NK-92 (cell line): ENCODE data around the gene TMEM59.
"Not testable (repeated sequence)": the region's sequence is repeated elsewhere in the genome, so short reads cannot be mapped to it uniquely, and the experiment has no call there.

ENCODE experiments used
- DNase-seq: peaks from one replicate; lab custom pipeline; 2025; ENCODE audit not compliant: unreplicated experiment; lab: John Stamatoyannopoulos, UW

The TMEM59 gene

DNA sequence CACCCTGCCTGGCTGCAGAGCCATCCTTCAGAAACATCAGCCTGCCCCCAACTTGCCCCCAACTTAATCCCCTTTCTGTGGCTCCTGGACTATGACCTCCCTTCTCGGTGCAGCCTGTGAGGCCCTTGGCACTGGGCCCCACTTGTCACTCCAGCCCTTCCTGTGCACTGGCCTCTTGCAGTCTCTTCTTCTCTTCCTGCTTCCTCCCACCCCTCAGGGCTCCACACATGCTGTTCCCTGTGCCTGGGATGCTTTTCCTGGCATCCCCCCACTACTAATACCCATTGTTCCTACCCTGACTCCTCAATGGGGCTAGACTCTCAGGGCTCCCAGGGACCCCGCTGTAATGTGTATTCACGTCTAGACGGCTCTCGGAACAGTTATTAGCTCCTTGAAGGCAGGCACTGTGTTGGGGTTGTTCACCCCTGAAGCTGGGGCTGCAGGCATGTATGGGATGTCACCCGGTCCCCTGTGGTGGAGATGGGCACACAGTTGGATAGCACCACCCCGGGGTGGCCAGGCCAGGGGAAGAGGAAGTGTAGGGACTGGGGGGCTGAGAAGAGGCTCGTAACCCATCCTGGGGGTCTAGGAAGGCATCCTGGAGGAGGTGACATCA, 39.5 kb downstream of the TMEM59 start:
- DNase-seq: no peak

- DNase-seq: no peak
These were observed 40.1 kb downstream of the TMEM59 start for GRCh38 chr1:54012863-54013262.

DNA sequence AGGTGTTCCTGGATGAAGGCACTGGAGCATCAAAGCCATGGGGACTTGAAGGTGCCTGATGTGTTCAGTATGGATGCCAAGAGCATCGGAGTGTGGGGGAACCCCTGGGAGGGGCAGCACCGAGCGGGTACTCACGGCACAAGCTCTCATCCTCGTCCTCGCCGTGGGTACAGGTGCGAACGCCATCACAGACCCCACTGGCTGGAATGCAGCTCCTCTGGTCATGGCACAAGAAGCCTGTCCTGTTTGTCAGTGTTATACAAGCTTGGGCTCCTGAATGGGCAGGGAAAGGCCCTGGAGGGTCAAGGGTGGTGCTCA, 41.0 kb downstream of the TMEM59 start:
- no peak for DNase-seq

GRCh38 chr1:54011316-54012007, 41.5 kb downstream of the TMEM59 start:
- no peak for DNase-seq

- DNase-seq: no peak
These were observed 42.4 kb downstream of the TMEM59 start for GRCh38 chr1:54010415-54011117.

DNA sequence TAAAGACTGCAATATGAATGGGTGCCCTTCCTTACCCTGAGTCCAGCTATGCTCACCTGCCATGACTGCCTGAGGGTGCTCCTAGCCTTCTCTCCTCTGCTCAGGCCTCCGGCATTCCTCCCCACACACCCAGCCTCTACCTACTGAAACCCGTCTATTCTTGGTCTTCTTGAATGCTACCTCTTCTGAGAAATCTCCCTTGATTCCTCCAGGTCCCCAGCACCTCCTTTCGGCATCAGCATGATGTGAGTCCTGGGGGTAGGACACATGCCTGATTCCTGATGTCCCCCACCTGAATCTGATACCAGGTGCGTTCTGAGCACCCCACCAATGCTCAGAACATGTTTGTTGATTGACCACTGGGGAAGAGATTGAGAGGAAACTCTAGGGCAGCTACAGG, 43.6 kb downstream of the TMEM59 start:
- no peak for DNase-seq

GRCh38 chr1:54008876-54009275, 44.1 kb downstream of the TMEM59 start:
- DNase-seq: no peak

DNA sequence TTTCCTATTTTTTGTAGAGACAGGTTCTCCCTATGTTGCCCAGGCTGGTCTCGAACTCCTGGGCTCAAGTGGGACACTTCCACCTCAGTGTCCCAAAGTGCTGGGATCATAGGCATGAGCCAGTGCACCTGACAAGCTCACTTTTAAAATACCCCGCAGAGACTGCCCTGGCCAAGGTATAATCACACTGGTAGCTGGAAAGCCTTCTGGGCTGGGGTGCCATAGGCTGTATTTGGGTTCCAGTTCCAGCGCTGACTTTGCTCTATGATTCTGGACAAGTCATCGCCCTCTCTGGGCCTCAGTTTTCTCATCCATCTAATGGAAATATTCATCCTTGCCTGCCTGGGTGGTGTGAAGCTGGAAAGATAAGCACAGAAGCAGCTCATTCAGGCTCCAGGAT, 45.4 kb downstream of the TMEM59 start:
- no peak for DNase-seq

DNA sequence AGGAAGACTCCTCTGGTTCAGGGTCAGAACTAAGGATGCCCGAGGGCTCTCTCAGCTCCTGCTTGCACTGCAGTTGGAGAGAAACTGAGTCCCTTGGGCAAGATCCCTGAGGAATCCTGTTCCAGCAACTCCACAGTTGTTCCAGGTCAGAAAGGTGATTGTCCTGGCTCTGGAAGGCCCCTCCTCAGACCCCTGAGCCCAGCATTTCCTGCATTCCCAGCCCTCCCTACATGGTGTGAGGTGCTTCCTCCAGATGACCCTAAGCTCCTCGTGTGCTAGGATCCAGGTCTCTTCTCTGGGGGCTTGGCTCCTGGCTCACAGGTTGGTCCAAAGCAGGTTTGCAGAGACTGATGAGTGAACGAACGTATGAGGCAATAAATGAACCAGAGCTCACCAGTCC, 46.5 kb downstream of the TMEM59 start:
- no peak for DNase-seq

GRCh38 chr1:54004481-54005049, 48.4 kb downstream of the TMEM59 start:
- no peak for DNase-seq

- not testable (repeated sequence) for DNase-seq
These were observed 49.1 kb downstream of the TMEM59 start for GRCh38 chr1:54003750-54004480.

GRCh38 chr1:54003249-54003646, 49.8 kb downstream of the TMEM59 start:
- no peak for DNase-seq

DNA sequence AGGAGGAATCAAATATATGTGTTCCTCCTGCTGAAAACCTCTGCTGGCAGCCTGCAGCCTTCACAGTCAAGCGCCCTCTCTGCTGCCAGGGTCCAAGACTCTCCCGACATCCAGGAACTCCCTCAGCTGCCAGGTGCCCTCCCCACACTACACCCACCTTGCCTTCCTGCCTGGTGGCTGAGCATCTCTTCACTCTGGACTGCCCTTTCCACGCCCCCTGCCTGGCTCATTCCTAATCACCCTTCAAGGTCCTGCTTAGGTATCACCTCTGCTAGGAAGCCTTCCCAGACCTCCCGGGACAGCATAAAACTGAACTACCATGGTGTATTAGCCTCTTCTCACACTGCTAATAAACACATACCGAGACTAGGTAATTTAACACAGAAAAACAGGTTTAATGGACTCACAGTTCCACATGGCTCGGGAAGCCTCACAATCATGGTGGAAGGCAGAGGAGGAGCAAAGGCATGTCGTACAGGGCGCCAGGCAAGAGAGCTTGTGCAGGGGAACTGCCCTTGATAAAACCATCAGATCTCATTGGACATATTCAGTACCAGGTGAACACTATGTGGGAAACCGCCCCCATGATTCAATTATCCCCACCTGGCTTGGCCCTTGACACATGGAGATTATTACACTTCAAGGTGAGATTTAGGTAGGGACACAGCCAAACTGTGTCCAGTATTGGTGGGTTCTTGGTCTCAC, 50.3 kb downstream of the TMEM59 start:
- DNase-seq: no peak

GRCh38 chr1:54001591-54001990, 51.4 kb downstream of the TMEM59 start:
- DNase-seq: no peak

DNA sequence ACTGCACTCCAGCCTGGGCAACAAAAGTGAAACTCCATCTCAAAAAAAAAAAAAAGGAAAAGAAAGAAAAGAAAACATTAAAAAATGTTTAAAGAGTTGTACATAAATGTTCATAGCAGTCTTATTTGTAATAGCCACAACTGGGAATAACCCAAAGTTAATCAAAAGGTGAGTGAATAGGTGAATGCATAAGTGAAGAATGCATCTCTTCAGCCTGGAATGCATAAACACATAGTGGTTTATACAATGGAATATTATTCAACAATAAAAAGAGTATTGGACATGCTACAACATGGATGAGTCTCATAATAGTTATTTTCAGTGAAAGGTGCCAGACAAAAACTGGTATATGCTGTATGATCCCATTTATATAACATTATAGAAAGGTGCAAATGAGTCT, 53.1 kb downstream of the TMEM59 start:
- DNase-seq: no peak

GRCh38 chr1:53998223-53998622, 54.8 kb downstream of the TMEM59 start:
- no peak for DNase-seq

DNA sequence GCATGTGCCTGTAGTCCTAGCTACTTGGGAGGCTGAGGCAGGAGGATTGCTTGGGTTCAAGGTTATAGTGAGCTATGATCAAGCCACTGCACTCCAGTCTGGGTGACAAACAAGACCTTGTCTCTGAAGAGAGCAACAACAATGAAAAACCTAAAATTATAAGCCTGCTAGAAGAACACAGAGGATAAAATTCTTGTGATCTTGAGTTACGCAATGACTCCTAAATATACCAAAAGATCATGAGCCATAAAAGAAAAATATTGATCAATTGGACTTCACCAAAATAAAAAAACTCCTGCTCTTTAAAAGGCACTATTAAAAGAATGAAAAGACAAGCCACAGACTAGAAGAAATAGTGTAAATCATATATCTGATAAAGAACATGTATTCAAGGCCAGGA, 57.3 kb downstream of the TMEM59 start:
- DNase-seq: no peak

DNA sequence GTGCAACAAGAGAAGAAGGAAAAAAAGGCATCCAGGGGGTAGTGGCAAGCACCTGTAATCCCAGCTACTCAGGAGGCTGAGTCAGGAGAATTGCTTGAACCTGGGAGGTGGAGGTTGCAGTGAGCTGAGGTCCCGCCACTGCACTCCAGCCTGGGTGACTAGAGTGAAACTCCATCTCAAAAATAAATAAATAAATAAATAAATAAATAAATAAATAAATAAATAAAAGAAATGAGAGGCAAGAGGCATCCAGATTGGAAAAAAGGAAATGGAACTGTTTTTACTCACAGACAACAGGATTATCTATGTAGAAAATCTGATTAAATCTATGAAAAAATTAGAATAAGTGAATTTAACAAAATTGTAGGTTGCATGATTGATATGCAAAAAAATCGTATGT, 58.5 kb downstream of the TMEM59 start:
- DNase-seq: not testable (repeated sequence)

DNA sequence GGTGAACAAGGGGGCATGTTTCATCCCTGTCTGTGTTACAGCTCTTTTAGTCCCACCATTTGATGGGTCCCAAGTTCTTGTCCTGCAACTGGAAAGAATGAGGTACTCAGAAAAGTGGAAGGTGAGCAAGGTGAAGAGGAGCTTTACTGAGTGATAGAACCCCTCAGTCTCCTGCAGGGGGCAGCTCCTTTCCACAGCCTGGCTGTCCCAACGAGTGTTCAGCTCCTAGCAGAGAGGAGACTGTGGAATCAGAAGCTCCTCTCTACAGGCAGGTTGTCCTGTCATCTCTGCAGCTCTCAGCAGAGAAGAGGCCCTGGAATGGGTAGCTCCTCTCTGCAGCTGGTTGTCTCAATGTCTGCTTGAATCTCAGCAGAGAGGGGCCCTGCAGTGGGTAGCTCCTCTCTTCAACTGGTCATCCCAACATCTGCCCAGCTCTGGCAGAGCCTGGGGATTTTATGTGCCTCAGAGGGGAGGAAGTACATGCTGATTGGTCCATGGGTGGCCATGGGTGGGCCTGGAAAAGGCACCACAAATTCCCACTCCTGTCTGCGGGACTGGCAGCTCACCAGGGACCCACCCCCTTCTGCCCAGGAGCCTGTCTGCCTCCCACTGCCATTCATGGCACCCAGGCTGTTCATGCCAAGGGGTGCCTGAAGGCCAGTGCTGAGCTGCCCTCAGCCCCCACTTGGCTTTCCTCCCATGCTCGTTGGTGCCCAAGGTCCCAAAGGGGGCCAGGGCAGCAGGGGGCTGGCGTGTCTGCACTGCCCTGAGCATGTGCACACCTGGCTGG, 60.7 kb downstream of the TMEM59 start:
- no peak for DNase-seq

DNA sequence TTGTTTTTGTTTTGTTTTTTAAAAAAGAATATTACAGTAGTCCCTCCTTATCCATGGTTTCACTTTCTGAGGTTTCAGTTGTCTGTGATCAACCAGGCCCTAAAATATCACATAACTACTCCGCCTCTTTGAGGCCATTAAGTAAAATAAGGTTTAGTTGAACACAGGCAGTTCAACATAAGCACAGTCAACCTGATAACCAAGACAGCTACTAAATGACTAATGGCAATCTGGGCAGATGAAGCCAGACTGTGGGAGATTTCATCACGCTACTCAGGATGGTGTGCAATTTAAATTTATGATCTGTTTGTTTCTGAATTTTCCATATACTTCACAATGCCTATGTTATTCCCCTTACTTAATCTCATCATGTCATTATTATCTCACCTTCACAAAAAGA, 65.1 kb downstream of the TMEM59 start:
- no peak for DNase-seq
